ENCODE results near the gene SLC12A8.
A peak's percentile ranks its signal among the peaks of the same experiment; 100 is the strongest.

Gene SLC12A8

DNA sequence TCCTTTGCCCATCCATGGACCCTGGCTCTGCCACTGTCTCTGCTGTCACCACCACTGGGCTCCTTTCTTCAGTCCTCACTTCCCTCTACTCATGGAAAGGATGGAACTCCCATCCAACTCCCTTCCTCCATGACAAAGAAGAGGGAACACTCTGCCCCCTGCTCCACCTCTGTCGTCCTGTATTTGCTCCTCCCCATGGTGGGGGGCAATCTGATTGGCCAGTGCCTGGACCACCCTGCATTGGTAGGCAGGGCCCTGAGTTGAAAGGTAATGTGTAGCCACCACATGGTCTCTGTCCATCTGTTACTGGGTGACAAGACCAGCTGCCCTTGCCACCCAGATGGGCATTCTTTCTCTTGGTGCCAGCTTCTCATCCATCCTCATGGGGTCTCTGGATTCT is 136.1 kb downstream of the SLC12A8 start:
- DNase-seq (ENCODE audit: low read depth), result no peak

GRCh38 chr3:125075738-125076137 is 136.8 kb downstream of the SLC12A8 start:
- no peak for DNase-seq (ENCODE audit: low read depth)

GRCh38 chr3:125073390-125073905 is 139.1 kb downstream of the SLC12A8 start:
- no peak for DNase-seq (ENCODE audit: low read depth)

DNA sequence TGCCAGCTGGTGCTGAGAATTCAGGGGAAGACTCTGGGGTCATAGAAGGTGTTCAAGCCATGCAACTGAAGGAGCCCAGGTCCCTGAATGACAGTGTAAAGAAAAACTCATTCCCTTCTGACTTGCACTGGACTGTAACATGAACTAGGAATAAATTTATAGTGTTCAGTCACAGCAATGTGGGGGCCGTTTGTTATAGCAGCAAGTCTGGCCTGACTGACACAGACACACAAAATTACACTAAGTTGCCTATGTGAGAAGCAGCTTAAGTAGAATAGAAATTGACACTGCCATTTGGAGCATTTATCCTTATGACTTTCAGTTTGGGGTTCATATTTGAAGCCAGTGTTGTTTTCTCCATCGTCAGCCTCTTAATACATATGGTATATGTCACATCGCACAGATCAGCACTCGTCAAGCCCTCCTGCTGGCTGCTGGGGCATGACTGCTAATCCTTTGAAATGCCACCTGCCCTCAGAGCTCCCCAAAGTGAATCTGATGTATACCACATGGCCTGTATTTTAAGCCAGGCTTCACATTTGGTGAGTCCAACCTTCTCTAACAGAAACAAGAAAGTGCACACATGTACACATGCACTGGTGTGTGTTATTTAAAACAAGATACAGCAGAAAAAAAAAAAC is 139.7 kb downstream of the SLC12A8 start:
- DNase-seq (ENCODE audit: low read depth), result no peak

GRCh38 chr3:125072301-125072700 is 140.2 kb downstream of the SLC12A8 start:
- DNase-seq (ENCODE audit: low read depth), result no peak

DNA sequence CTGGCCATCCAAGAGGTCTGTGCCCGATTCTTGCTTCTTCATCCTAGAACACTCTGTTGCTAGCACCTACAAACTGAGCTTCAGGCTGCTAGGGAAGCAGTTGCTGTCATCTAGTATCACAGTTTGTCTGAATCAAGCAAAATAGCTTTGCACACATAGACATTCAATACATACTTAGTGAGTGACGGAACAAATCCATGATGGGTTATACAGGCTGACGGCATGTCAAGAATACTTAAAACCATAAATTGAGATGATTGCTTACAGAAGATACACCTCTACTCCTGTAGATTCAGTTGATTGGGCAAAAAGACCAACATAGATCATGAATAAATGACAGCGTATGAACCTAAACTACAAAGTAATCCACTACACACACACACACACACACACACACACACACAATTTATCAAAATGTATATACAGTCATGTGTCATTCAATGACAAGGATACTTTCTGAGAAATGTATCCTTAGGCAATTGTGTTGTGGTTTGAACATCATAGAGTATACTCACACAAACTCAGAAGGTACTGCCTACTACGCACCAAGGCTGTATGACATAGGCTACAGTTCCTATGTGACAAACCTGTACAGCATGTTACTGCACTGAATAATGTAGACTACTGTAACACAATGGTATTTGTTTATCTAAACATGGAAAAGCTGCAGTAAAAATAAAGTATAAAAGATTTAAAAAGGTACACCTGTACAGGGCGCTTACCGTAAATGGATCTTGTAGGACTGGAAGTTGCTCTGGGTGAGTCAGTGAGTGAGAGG is 142.4 kb downstream of the SLC12A8 start:
- DNase-seq (ENCODE audit: low read depth), result no peak

- DNase-seq (ENCODE audit: low read depth), result no peak
These were observed 143.1 kb downstream of the SLC12A8 start for GRCh38 chr3:125069452-125069851.

DNA sequence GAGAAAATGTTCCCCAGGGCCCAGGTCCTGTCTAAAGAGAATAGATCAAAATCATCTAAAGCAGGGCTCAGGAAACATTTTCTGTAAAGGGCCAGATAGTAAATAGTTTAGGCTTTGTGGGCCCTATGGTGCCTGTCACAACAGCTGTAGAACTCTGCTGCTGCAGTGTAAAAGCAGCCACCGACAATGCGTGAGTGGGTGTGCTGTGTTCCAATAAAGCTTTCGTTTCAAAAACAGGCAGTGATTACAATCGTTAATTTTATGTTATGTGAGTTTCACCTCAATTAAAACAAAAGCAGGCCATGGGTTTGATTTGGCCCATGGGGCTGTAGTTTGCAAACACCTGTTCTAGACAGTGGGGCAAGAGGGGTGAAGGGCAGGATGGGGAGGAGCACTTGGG is 144.3 kb downstream of the SLC12A8 start:
- DNase-seq (ENCODE audit: low read depth), result no peak

- no peak for DNase-seq (ENCODE audit: low read depth)
These were observed 145.3 kb downstream of the SLC12A8 start for GRCh38 chr3:125067225-125067624.

DNA sequence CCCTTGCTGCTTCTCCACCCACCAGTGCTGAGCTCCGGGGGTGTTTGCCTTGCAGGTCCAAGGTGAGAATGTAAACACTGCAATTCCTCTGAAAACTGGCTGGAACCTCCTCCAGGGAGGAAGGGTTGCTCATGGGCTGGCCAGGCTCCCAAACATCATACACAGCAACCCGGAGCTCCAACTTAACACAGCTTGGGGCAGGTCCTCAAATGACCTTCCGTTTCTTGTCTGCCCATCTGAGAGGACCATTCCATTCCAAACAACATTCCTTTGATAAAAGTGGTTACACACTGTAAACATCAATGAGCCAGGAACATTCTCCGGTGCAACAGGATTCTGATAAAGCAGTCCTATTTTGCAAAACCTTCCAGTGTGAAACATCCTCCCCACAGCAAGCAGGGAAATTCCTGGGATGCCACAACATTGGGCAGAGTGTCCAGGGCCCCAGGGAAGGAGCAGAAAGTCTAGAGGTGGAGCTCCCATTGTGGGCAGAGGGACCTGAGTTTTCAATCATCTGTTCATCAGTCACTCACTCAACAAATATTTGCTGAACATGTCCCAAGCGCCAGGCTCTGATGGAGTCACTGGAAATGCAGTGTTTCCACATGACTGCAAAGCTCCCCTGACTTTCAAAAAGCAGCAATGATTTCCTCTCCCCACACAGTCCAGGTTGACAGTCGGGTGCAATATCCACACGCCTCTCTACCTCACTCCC is 149.5 kb downstream of the SLC12A8 start:
- DNase-seq (ENCODE audit: low read depth), result peak; percentile 86

- no peak for DNase-seq (ENCODE audit: low read depth)
These were observed 150.9 kb downstream of the SLC12A8 start for GRCh38 chr3:125061646-125062045.

DNA sequence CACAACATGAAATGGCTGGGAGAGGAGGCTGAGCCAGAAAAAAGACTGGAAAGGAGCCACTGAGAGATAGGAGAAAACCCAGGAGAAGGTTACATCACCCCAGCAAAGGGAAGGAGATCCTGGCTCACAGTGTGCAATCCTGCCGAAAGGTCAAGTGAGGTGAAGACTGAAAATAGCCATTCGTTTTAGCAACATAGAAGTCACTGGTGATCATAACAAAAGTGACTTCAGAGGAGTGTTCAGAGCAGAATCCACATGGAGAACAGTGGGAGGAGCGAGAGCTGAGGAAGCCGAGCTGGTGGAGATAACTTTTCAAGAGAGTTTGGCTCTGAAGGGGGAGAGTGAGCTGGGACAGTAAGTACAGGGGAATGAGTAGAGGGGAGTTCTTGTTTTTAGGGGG is 151.4 kb downstream of the SLC12A8 start:
- no peak for DNase-seq (ENCODE audit: low read depth)

- DNase-seq (ENCODE audit: low read depth), result no peak
These were observed 152.9 kb downstream of the SLC12A8 start for GRCh38 chr3:125059488-125060245.

GRCh38 chr3:125058959-125059358 is 153.6 kb downstream of the SLC12A8 start:
- no peak for DNase-seq (ENCODE audit: low read depth)

DNA sequence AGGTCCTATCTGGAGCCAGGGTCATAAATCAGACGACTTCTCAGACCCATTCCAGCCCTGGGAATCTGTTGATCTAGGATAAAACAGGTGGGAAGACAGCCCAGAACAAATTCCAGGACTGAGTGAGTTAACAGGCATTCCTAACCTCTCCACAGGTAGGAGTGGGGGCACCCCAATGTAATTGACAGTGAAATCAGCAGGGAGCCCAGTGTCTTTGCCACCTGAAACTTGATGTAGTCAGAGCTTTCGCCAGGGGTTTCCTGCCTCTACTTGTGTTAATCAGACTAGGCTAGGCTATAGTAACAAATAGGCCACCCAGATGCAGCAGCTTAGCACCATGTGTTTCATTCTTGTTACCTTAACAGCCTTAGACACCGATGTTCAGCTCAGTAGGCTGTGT is 154.0 kb downstream of the SLC12A8 start:
- no peak for DNase-seq (ENCODE audit: low read depth)

DNA sequence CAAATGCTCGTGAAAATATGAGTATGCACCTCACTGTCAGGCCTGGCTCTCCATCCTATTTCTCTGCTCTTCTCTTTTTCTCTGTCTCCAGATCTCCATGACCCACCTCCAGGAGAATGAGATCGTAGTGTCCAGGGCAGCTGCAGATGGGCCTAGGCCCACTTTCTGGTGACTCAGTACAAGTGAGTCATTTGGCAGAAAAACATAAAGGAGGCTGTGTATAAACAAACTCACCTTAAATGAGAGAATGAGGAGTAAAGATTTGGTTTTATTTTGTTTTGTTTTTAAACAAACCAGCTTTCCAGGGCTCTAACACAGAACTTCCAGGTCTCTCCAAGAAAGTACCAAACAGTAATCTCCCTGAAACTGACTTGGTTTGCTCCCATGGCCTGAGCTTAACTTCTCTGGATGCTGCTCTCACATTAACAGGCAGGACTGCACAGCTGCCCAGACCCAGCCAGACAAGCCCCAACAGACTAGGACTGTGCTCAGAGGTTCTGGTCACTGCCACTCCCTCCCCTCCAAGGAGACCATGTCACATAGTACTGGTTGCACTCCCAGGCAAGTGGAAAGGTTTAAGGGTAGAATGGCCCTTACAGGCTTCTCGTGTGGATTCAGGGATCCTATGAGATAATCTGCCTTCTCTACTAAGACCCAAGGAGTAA is 155.2 kb downstream of the SLC12A8 start:
- no peak for DNase-seq (ENCODE audit: low read depth)

DNA sequence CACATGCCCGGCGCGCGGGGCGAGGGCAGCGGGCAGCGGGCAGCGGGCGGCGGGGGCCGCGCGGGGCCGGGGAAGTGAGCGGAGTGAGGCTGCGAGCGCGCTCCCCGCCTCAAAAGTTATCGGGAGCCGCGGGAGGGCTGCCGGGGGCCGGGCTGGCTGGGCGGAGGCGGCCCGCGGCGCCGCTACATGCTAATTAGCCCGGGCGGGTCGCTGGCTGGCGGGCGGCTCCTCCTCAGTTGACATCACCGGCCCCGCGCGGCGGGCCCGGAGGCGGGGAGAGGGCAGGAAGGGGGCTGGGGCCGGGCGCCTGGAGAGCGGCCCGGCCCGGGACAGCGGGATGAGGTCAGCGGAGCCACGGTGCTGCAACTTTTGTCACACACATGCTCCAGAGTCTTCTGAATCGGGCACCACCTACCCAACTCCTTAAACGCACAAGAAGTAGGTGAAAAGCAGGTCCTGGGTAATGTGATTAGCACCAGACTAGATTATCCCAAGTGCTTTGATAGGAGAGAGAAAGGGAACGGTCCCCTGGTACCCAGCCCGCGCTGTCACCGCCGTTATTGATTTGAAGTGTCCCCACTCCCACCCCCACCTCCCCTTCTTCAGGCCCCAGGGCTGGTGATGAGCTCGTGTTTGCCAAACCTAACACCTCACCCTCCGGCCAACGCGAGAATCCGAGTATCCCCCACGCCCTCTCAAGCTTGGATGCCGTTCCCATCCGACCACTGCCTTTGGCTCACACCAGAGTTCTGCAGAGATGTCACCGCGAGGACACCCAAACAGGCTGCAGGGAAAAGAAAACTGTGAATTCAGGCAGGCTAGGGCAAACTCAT is 156.4 kb downstream of the SLC12A8 start, which contains the start of gene HEG1:
Gene HEG1, minus strand, starts transcription at position 85 of the 833 bp plus-strand sequence. CDS start 107 bp downstream, outside the sequence.
- DNase-seq (ENCODE audit: low read depth), result no peak

GRCh38 chr3:125055331-125055912 is 157.1 kb downstream of the SLC12A8 start:
- DNase-seq (ENCODE audit: low read depth), result no peak

- no peak for DNase-seq (ENCODE audit: low read depth)
These were observed 157.9 kb downstream of the SLC12A8 start for GRCh38 chr3:125054449-125055329.

Measured in non-pigmented ciliary epithelial cell (primary cell).